RPMI7951 (cell line): ENCODE results near the gene IKBIP. TPM values are rescaled to one million over a fixed set of nuclear protein-coding genes. Genes with fewer than 3 reads are reported as not detected.
"Not testable (repeated sequence)": the region's sequence is repeated elsewhere in the genome, so short reads cannot be mapped to it uniquely, and the experiment has no call there.

Source experiments
- DNase-seq: peaks from one replicate; pipeline ENCODE4 v3.0.0-alpha.2; 2012; ENCODE audit warnings: low read depth
- total RNA-seq: library from RNA; depleted of rRNA; stranded (reverse); fragments of >200 nt; shearing (Covaris generic); gene quantifications from 2 replicates; pipeline ENCODE4 v1.2.3, GENCODE V29; 2014

Gene IKBIP
- total RNA-seq, 1 experiment from 2014 or later = 94.1 TPM

DNA sequence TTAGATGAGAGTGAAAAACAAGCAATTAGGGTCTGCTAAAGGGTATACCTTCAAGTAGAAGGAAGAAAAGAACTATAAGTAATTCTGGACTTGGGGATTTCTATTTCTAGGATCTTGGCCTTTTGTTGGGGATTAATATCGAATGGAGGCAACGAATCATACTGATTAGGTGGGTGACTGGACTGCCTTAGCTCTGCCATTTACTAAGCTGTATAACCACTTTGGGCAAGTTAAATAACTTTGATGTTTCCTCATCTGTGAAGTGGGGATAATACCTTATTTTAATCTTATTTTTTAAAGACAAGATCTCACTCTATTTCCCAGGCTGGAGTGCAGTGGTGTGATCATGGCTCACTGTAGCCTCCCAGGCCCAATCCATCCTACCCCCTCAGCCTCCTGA, 6.6 kb downstream of the IKBIP start:
- DNase-seq = no peak

DNA sequence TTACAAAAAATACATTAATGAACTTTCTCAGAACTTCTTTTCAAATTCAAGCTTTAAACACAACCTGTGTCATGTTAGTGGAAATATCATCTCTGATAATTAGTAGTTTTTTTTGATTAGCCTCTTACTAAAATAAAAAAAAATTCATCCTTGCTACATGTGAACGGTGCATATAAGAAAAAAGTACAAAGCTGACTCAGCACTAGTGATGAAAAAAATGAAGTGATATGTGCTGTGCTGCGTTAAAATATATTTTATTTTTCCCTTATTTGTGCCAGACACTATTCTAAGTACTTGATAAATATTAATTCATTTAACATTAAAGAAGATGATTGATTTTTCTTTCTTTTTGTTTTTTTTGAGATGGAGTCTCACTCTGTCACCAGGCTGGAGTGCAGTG, 7.5 kb downstream of the IKBIP start:
- DNase-seq = no peak

DNA sequence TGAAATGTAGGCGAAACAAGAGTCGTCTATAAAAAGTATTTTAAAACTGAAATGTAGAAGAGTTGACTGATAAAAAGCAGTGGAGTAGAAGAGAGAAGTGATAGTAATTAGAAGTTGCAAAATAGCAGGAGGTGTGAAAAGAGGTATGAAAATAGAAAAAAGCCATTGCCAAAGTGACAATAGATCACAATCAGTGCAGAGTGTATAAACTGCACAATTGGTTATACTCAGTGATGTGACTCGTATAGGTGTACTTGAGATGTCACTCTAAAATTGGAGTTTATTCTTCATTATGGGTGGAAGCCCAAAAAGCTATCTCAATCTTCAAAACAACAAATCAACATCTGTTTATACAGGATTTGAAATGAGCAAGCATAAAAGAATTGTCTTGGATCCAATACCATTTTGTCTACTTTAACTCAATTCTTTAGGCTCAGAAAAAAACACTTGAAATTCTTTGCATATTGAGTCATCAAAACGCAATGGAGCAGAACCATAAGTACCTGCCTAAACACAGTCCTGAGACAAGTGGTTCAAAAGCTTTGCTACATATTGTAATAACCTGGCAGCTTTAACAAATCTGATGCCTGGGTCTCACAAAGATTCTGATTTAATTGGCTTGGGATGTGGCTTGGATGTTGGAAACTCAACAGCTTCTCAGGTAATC, 8.8 kb downstream of the IKBIP start:
- peak; percentile 63 for DNase-seq

DNA sequence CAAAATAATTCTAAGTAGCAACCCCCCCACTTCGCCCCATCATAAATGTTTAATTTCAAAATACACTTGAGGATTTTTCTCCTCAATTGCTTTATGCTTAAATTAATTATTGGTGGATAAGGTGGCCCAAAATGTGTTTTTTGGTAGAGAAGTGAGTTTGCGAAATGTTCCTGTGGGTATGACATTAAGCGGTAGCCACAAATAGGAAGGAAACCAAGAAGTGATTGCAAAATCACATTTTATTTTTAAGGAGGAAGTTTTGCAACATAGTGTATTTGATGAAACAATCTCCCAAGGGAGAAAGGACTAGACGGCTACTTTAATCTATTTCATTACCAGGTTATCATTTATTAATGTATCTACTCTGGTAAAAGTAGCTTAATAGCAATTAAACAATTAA, 25.6 kb downstream of the IKBIP start:
- DNase-seq = no peak

DNA sequence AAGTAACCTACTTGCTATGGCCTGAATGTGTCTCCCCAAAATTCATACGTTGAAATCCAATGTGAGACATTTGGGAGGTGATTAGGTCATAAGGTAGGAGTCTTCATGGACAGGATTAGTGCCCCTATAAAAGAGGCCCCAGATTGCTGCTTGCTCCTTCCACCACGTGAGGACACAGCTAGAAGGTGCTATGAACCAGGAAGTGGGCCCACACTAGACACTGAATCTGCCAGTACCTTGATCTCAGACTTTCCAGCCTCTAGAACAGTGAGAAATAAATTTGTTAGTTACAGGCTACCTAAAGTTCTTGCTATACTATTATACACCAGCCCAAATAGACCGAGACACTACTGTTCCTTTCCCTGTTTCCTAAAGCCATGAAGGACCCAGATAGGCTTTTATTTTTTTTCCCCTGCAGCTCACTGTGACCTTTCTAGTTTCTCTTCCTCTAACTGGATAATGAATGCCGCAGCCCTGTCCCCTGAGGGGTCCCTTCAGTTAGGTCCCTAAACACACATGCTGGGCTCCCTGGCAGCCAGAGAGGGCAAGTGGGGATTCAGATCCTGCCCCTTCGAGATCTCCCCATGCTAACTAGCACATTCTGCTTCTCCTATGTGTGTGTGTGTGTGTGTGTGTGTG, 31.8 kb downstream of the IKBIP start:
- no peak for DNase-seq

DNA sequence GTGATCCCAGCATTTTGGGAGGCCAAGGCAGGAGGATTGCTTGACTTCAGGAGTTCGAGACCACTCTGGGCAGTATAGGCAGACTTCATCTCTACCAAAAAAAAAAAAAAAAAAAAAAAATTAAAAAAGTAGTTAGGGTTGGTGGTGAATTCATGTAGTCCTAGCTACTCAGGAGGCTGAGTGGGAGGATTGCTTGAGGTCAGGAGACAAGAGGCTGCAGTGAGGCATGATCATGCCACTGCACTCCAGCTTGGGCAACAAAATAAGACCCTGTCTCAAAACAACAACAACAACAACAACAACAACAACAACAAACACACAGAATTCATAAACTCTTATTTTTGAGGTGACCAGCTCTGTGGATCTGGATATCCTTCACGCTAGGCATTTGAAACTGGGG, 34.0 kb downstream of the IKBIP start:
- DNase-seq = no peak

DNA sequence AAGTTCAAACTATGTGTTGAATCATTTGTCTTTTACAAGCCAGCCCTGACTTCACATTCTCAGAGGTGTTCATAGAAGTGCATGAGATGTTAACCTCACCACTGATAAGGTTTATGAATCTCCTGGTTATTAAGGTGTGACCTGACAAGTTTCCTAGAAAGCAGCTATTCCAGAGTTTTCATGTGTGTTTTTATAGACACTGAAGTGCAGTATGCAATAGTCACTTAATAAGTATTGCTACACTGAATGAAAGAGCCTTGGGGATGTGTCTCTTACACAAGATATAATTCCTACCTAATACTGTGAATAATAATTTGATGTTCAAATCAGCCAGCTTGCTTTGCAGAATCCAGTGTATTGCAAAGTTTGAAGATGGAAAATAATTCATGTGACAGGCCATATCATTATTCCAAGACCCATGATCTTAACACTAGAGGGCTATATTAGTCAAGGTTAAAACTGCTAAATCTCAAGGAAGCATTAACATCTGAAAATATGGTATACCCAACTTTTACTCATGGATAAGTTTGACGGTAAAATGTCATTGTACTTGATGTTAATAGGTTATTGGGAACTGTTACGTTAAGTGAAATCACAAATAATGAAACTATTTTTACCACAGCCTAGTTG, 38.1 kb downstream of the IKBIP start:
- no peak for DNase-seq

DNA sequence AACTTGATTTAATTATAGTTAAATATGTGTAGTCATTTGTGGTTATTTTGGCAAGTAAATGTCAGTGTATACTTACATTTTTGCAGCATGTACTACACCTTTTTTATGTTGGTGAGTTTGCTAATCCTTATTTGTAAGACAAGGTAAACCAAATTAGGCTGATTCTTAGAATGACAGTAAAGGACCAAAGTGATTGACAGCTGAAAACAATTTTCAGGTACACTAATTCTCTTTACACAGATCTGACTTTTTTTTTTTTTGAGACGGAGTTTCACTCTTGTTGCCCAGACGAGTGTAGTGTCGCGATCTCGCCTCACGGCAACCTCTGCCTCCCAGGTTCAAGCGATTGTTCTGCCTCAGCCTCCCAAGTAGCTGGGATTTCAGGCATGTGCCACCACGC, 42.7 kb downstream of the IKBIP start:
- DNase-seq = no peak

DNA sequence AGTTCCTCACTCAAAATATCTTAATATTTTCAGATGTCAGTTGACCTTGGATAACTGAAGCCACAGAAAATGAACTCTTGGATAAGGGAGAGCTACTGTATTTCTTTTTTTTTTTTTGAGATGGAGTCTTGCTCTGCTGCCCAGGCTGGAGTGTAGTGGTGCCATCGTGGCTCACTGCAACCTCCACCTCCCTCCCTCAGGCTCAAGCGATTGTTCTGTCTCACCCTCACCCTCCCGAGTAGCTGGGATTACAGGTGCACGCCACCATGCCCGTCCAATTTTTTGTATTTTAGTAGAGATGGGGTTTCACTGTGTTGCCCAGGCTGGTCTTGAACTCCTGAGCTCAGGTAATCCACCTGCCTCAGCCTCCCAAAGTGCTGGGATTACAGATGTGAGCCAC, 47.3 kb downstream of the IKBIP start:
- DNase-seq = not testable (repeated sequence)

DNA sequence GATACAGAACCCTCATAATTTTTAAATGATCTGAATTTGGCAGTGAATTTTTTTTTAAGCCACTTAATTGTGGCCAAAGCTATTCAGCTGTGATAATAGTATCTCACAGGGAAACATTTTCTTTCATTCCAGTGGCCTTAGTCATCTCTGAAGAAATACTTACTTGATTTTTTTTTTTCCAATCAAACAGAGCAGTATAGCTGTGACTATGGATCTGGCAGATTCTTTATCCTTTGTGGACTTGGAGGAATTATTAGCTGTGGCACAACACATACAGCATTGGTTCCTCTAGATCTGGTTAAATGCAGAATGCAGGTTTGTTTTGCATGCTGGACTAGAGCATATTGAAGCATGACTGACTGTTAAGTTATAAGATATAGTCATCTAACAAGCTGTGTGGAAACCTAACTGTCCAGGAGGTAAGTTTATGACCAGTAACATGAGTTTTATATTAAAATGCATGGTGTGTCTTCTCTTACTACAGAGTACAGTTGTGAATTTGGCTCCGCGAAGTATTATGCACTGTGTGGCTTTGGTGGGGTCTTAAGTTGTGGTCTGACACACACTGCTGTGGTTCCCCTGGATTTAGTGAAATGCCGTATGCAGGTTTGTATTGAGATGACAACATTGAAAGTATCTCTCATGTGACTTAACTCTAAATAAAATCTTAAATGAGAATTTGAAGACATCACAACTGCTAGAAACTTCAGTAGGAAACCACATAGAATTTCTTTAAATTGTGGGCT, 49.2 kb downstream of the IKBIP start:
- DNase-seq = peak; percentile 68

DNA sequence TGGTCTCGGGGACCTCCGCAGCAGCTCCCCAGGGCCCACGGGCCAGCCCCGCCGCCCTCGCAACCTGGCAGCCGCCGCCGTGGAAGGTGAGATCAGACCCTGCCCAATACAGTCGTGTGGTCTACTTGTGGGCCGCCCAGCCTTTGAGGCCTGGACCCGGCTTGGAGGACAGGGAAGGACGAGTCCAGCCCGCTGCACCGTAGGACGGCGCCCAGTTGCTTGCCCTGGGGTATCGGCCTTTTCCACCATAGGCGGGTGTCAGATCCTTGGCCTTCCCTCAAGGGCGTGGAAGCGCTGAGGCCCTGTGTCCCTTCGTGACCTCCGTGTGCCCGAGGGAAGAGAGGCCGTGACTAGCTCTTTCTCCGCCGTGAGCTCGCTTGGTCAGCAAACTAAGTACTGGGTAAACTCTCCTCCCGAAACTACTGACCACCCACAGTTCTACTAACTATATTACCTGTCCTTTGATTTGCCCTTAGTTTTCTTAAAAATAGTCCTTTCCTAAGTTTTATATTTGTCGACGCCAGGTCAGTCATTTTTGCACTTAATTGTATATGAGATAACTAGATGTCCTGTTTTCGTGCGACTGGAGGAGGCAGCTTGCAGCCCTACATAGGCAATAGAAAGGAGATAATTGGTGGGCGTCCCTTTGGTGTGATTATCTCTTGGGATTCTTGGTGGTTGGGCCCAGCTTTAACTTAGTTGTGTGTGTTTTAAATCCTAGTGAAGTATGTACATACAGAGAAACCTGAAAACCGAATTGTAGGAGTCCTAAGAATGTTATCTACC, 50.3 kb downstream of the IKBIP start:
- peak; percentile 48 for DNase-seq

DNA sequence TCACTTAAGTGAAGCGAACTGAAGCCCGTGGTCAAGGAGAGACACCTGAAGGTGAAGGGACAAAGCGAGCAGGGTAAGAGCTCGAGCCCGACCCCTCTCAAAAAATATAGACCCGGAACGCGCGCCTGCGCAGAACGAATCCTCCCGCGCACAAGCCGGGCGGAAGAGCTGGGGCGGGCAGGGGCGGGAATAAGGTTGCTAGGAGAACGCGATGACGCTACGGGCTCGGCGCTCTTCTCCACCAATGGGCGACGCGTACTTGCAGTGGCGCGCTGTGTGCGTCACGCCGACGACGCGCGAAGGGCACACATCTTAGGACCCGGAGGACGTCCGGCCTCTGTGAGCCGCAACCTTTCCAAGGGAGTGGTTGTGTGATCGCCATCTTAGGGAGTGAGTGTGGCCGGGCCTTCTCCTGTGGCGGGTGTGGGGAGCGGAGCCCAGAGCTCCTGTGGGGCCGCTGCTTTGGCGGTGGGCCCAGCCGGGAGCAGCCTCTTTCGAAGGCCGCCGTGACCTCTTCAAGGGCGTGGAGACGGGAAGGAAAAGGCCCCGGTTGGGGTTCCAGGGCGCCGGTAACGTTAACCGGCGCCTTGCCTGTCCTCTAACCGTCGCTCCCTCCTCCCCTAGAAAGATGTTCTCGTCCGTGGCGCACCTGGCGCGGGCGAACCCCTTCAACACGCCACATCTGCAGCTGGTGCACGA, 51.1 kb downstream of the IKBIP start, which contains the start of gene SLC25A3:
Gene SLC25A3 (plus strand): TSS at position 336 of the 699 bp plus-strand sequence. CDS start 293 bp downstream, at position 629.
- DNase-seq = peak; percentile 95

DNA sequence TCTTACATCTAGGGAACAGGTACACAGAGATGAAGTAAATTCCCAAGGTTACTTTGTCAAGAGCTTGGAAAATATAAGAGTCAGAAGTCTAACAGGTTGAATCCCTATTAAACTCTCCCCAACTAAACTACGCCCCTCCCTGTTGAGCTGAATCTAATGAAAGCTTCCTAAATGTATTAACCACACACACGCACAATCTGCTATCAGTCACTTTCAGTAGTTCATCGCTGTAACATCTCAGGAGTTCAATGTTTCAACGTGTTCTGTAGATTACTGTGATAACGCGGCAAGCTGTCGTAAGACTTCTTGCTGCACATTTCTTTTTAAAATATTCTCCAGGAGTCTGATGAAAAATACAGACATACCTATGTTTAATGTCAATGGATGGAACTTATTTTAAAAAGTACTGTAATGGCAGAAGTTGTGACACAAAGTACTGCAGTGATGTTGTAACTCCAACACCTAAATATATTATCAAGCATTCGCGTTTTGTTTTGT, 51.7 kb downstream of the IKBIP start:
- DNase-seq = peak; percentile 24

DNA sequence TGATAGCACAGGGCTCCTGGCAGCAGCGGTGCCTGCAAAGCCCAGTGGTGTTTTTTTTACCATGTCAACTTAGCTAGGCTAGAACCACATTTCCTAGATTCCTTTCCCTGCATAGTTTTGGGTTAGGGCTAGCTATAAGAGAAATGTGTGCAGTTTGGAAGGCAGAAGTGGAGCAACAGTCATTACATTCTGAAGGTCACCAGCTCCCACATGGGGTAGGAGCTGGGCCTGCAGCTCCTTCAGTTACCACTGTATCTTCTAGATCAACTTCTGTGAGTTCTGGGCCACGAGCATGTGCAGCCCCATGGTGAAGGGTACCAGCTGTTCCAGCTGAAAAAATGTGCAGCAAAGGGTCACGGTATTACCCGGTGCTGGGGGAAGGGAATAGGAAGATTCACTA, 53.4 kb downstream of the IKBIP start:
- no peak for DNase-seq

DNA sequence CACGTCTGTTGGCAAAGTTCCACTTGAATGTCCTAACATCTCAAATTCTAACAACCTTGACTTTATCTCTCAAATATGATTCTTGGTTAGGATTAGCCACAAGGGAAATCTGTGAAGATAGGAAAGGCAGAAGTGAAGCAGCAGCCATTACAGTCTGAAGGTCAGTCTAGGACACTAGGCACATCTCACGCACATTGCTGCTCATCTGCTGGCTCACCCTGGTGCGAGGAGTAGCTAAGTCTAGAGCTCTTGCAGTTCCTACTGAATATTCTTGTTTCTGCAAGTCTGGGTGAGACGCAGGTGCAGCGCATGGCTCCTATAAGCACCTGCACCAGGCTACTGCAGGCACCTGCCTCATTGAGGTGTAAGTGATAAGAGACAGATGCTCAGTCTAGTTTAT, 57.5 kb downstream of the IKBIP start:
- DNase-seq = no peak

DNA sequence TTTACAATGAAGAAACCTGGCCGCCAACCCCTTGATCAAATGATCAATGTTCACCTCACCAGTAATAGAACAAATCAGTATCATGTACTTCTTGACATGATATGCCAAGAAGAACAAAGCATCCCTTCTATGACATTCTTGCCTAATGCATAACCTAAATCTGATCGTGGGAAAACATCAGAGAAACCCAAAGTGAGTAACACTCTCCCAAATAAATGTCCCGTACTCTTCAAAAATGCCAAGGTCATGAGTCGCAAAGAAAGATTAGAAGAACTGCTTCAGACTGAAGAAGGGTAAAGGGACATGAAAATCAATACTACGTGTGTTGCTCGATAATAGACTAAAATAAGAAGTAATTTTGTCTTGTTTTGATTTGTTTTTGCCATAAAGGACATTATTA, 62.5 kb downstream of the IKBIP start:
- no peak for DNase-seq

DNA sequence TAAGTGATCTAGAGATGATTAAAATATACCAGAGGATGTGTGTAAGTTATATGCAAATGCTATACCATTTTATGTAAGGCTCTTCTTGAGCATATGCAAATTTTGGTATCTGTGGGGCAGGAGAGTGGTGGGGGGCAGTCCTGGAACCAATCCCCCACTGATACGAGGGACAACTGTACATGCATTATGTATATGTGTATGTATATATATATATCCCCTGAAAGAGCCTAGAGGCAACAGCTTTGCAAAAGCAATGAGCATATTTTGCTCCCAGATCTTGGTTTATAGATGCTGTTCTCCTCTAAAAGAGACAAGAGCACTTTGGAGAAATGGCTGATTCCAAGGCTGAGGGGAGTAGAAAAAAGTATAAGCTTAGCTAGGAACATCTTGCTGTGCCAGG, 63.5 kb downstream of the IKBIP start:
- DNase-seq = no peak

DNA sequence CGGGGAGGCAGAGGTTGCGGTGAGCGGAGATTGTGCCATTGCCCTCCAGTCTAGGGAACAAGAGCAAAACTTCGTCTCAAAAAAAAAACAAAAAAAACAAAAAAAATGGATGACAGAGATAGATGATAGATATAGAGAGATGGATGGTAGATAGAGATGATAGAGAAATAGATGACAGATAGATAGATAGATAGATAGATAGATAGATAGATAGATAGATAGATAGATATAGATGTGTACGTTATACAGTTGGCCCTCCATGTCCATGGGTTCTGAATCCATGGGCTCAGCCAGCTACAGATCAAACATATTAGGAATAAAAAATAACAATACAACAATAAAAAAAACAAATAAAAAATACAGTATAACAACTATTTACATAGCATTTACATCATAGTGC, 63.9 kb downstream of the IKBIP start:
- DNase-seq = no peak

DNA sequence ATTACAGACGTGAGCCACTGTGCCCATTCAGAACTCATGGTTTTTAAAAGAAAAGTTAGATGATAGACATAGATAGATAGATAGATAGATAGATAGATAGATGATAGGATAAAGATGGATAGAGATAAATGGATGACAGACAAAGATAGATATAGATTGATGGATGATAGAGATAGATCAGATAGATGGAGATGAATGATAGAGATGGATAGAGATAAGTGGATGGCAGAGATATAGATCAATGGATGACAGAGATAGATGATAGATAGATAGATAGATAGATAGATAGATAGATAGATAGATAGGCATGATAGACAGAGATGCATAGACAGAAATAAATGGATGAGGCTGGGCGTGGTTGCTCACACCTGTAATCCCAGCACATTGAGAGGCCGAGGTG, 64.8 kb downstream of the IKBIP start:
- DNase-seq = no peak

DNA sequence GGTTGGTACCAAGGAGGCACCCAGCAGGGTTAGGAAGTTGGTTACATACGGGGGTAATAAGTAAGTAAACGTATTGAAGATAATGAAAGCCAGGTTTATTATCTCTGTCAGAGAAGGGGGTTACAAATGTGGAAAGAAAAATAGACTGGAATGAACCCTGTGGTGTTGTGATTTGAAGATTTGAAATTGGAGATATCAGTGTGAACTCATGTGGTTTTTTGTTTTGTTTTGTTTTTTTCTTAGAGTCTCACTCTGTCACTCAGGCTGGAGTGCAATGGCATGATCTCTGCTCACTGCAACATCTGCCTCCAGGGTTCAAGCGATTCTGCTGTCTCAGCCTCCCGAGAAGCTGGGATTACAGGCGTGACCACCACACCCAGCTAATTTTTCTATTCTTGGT, 65.2 kb downstream of the IKBIP start:
- no peak for DNase-seq

DNA sequence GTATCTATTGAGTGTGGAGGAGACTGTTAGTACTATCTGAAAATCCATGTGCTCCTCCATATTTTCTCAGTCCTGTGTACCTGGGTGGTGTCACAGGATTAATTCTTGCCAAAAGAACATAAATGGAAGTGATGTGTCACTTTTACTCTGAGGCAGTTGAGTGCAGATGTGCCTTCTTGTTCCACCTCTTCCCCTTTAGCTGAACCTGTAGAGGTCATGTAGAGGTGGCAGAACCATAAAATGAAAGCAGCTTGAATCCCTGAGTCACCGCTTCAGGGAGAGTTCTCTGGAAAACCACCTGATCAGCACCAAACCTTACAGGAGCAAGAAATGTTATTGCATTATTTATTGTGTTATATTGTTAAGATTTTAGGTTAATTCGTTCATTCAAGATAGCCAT, 65.8 kb downstream of the IKBIP start:
- no peak for DNase-seq
